DOHH2 (cell line): ENCODE results near the gene IL22RA2.

Experiments used
- CTCF ChIP-seq: fragments of 200-600 bp; sonication (generic); IDR thresholded peaks from one replicate; pipeline ENCODE4 v1.5.1; 2014; ENCODE audit warnings: antibody characterized with exemption, mild to moderate bottlenecking, low read depth, low read length; ENCODE audit not compliant: poor library complexity, severe bottlenecking
- EZH2phosphoT487 ChIP-seq: fragments of 200-600 bp; sonication (generic); IDR thresholded peaks from 2 replicates; pipeline ENCODE4 v1.6.1; 2017; ENCODE audit warnings: borderline replicate concordance, mild to moderate bottlenecking, antibody characterized with exemption, low read length, moderate library complexity, mixed read lengths

- TF ChIP-seq CTCF (no peak), EZH2phosphoT487 (no peak)
Measured at GRCh38 chr6:137155830-137156229, 17.6 kb downstream of the IL22RA2 start.
